Vagina (tissue), 2 donors: ENCODE measurements around the gene SELENOF. TPM values are rescaled to one million over a fixed set of nuclear protein-coding genes. Genes with fewer than 3 reads are reported as not detected.
A peak's percentile ranks its signal among the peaks of the same experiment; 100 is the strongest.

ENCODE experiments used
- DNase-seq, 2 donors: peaks; one replicate each; pipeline ENCODE4 v3.0.0-alpha.2; 2017; ENCODE audit errors: extremely low spot score in 2 of 2
- H3K27ac ChIP-seq: fragments of 200-600 bp; sonication (generic); one replicate; pipeline ENCODE4 v1.5.1; 2019
- H3K27me3 ChIP-seq: fragments of 200-600 bp; sonication (generic); one replicate; pipeline ENCODE4 v1.5.1; 2019
- H3K36me3 ChIP-seq, 2 donors: fragments of 200-600 bp; sonication (generic); one replicate each; pipeline ENCODE4 v1.5.1; 2017 to 2019
- H3K4me1 ChIP-seq: fragments of 200-600 bp; sonication (generic); one replicate; pipeline ENCODE4 v1.5.1; 2019
- H3K4me3 ChIP-seq, 2 donors: fragments of 200-600 bp; sonication (generic); 1 replicate in 1 of 2; 2 replicates in 1 of 2; pipeline ENCODE4 v1.5.1; 2016 to 2019
- H3K9me3 ChIP-seq: fragments of 200-600 bp; sonication (generic); one replicate; pipeline ENCODE4 v1.5.1; 2019
- POLR2A ChIP-seq, 2 donors: fragments of 450-650 bp; IDR thresholded peaks; one replicate each; pipeline ENCODE4 v1.6.1; 2017; ENCODE audit warnings: antibody characterized with exemption in 2 of 2, mild to moderate bottlenecking in 2 of 2, moderate library complexity in 2 of 2
- POLR2AphosphoS5 ChIP-seq, 2 donors: sonication (generic); formaldehyde crosslinking; IDR thresholded peaks; one replicate each; pipeline ENCODE4 v1.9.0; 2017; ENCODE audit warnings: antibody characterized with exemption in 2 of 2, mild to moderate bottlenecking in 2 of 2, low read depth in 1 of 2; ENCODE audit not compliant: insufficient read depth in 1 of 2
- intact Hi-C: fragments of 100-400 bp; cut with DNase I; formaldehyde crosslinking; loops from one replicate; pipeline ENCODE4 v1.15.1; 2023
- total RNA-seq: library from RNA; depleted of rRNA; stranded (reverse); fragments of >200 nt; gene quantifications from one replicate; pipeline ENCODE4 v1.2.3, GENCODE V29; 2016
- TF ChIP-seq, protein P1 (sequence below), 3 experiments: fragments of 450-650 bp in 2 of 3; fragments of 200-600 bp in 1 of 3; sonication (generic) in 1 of 3; IDR thresholded peaks; one replicate each; pipeline ENCODE4 v1.5.1; 2017 to 2019; ENCODE audit warnings: antibody characterized with exemption in 3 of 3, mild to moderate bottlenecking in 2 of 3, moderate library complexity in 2 of 3

The SELENOF gene
- total RNA-seq: 77.3 TPM

DNA sequence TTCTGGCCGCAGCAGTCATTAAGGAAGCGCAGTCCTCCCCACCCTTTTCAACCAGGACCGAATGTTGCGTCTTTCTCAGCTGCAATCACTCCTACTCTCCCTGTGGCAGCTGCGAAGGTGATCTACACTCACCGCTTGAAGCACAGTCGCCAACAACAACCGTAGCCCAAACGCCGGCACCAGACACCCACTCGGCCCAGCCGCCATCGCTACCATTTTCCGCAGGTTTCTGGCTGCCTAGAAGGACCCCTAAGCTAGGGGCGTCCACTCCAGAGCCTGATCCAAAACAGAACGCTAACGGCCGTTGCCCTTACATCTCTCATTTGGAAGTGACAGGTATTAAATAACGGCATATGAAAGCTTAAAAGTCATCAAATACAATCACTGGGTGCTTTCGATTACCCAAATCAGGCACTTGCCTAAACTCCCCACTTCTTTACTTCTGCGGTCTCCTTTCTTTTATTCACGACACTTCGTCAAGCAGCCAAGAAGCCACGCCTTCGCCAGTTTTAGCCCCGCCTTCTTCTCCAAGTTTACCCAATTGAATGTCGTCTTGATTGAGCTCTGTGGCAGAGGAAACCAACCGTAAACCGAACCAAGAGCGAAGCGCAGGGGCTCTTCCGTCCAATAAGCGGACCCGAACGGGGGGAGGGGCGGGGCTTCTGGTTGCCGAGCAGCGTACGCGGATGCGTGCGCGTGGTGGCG is at the start of gene SELENOF:
Gene SELENOF, minus strand, starts transcription at position 231 of the 705 bp plus-strand sequence. Its CDS starts 15 bp downstream, at position 216.
- peak within 1 kb of the TSS; percentile 77 to 95 for H3K4me3 ChIP-seq
- peaks cover 42% of the 10 kb centered on the region for H3K4me1 ChIP-seq
- no peaks in the 10 kb centered on the region for H3K36me3 ChIP-seq
- H3K27me3 ChIP-seq: no peaks in the 10 kb centered on the region
- no peaks in the 10 kb centered on the region for H3K9me3 ChIP-seq
- intact Hi-C loops: loop anchor here (10.0 kb wide), 1 partner anchor 209 kb away; the partner anchor contains the start of gene SH3GLB1
- H3K27ac ChIP-seq: peak within 1 kb of the TSS; percentile 90
- peak; percentile 97 to 99 for DNase-seq
- TF ChIP-seq, protein P1, sequence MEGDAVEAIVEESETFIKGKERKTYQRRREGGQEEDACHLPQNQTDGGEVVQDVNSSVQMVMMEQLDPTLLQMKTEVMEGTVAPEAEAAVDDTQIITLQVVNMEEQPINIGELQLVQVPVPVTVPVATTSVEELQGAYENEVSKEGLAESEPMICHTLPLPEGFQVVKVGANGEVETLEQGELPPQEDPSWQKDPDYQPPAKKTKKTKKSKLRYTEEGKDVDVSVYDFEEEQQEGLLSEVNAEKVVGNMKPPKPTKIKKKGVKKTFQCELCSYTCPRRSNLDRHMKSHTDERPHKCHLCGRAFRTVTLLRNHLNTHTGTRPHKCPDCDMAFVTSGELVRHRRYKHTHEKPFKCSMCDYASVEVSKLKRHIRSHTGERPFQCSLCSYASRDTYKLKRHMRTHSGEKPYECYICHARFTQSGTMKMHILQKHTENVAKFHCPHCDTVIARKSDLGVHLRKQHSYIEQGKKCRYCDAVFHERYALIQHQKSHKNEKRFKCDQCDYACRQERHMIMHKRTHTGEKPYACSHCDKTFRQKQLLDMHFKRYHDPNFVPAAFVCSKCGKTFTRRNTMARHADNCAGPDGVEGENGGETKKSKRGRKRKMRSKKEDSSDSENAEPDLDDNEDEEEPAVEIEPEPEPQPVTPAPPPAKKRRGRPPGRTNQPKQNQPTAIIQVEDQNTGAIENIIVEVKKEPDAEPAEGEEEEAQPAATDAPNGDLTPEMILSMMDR (IDR thresholded peaks at IDR 0.05): no peak
- no peak for TF ChIP-seq POLR2A (IDR thresholded peaks at IDR 0.05)
- peak; percentile 62 to 85 for TF ChIP-seq POLR2AphosphoS5 (IDR thresholded peaks at IDR 0.05; ENCODE audit: insufficient read depth in 1 of 2, low read depth in 1 of 2)

DNA sequence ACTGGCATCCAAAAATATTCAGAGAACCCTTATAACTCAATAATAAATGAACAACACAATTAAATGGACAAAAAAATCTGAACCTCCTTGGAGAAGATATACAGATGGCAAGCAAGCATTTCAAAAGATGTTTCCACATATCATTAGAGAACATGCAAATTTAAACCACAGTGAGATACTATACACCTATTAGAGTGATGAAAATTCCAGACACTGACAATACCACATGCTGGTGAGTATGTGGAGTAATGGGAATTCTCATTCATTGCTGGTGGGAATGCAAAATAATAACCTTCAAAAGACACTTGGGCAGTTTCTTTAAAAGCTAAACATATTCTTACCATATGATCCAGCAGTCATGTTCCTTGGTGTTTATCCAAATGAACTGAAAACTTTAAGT is 46.6 kb upstream of the SELENOF start:
- DNase-seq: no peak
- TF ChIP-seq, protein P1 (IDR thresholded peaks at IDR 0.05): no peak
- TF ChIP-seq POLR2AphosphoS5 (IDR thresholded peaks at IDR 0.05; ENCODE audit: insufficient read depth in 1 of 2, low read depth in 1 of 2) (no peak), POLR2A (IDR thresholded peaks at IDR 0.05) (no peak)
- H3K4me3 ChIP-seq: no peak overlapping the region
- no peaks in the 10 kb centered on the region for H3K27me3 ChIP-seq
- no peak overlapping the region for H3K27ac ChIP-seq
- H3K36me3 ChIP-seq: no peaks in the 10 kb centered on the region
- intact Hi-C loops: loop anchor here (10.0 kb wide), 1 partner anchor 126 kb away; no protein-coding TSS in a partner anchor
- no peaks in the 10 kb centered on the region for H3K9me3 ChIP-seq
- no peaks in the 10 kb centered on the region for H3K4me1 ChIP-seq

DNA sequence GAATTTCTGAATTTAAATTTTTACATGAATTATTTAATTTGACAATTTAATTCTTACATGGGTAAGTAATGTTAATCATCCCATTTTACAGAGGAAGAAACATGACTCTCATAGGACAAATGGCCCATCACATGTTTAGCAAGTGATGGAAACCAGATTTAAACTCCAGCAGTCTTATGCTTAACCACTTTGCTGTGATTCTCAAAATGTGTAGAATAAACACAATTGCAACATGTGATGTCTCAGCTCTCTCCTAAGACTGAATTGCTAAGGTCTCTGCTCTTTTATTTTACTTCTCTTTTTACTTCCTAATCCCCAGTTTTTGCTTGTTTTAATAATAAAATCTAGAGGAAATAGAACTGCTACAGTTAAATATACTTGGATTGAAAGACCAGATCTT is 43.3 kb upstream of the SELENOF start:
- H3K36me3 ChIP-seq: no peaks in the 10 kb centered on the region
- no peak overlapping the region for H3K4me3 ChIP-seq
- no peak for DNase-seq
- H3K27me3 ChIP-seq: no peaks in the 10 kb centered on the region
- no peak overlapping the region for H3K27ac ChIP-seq
- no peaks in the 10 kb centered on the region for H3K9me3 ChIP-seq
- TF ChIP-seq POLR2A (IDR thresholded peaks at IDR 0.05) (no peak), POLR2AphosphoS5 (IDR thresholded peaks at IDR 0.05; ENCODE audit: insufficient read depth in 1 of 2, low read depth in 1 of 2) (no peak)
- TF ChIP-seq, protein P1 (IDR thresholded peaks at IDR 0.05): no peak
- H3K4me1 ChIP-seq: no peaks in the 10 kb centered on the region
- intact Hi-C loops: no loop called here

DNA sequence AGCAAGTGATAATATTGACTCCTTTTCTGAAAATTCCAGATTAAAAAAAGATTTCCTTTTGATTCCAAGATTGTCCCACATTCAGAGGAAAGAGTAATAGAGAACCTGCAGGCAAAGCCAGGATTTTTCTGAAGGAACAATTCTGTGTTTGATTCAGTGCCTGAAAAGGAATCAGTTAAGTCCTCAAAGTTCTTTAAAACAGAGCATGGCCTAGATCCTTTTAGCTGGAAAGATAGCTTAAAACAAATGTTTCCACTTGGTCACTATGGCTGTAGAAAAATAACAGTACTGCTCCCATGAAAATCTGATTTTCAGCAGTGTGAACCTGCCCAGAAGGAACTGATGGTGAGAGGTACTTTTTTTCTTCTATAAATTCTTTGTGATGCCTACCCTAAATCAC is 42.3 kb upstream of the SELENOF start:
- intact Hi-C loops: no loop called here

More for the DNA sequence above, 42.3 kb upstream of the SELENOF start:
- TF ChIP-seq, protein P1 (IDR thresholded peaks at IDR 0.05): no peak
- TF ChIP-seq POLR2AphosphoS5 (IDR thresholded peaks at IDR 0.05; ENCODE audit: insufficient read depth in 1 of 2, low read depth in 1 of 2) (no peak), POLR2A (IDR thresholded peaks at IDR 0.05) (no peak)
- no peaks in the 10 kb centered on the region for H3K27me3 ChIP-seq
- no peak overlapping the region for H3K27ac ChIP-seq
- DNase-seq: no peak
- no peaks in the 10 kb centered on the region for H3K9me3 ChIP-seq
- H3K4me1 ChIP-seq: no peaks in the 10 kb centered on the region
- no peaks in the 10 kb centered on the region for H3K36me3 ChIP-seq
- no peak overlapping the region for H3K4me3 ChIP-seq
